ENCODE measurements around the gene AP2A1. TPM values are rescaled to one million over a fixed set of nuclear protein-coding genes. Genes with fewer than 3 reads are reported as not detected.

Gene AP2A1
- total and polyA plus RNA-seq, 9 donors, result 37.8 to 126 (median 88.1) TPM

- TF ChIP-seq POLR2A (IDR thresholded peaks at IDR 0.05) (no peak), CTCF (IDR thresholded peaks at IDR 0.05) (no peak), EP300 (IDR thresholded peaks at IDR 0.05) (no peak)
- H3K36me3 ChIP-seq, result no peaks in the 10 kb centered on the region
- H3K4me3 ChIP-seq, result peak overlapping the region; percentile 81
- WGBS, 3 donors, result 73 to 76% (median 73%) methylated on average over 20 of the region's 20 CpGs
- H3K27me3 ChIP-seq, result no peaks in the 10 kb centered on the region
- H3K27ac ChIP-seq, result peak overlapping the region in 1 of 2 donors; percentile 49
- no peaks in the 10 kb centered on the region for H3K9me3 ChIP-seq
- H3K4me1 ChIP-seq (ENCODE audit: insufficient read depth), result peaks cover 4% of the 10 kb centered on the region
- peak in 1 of 5 donors; percentile 36 for DNase-seq
- intact Hi-C loops (cut with DNase I), result loop anchor here in 2 of 4 donors (5.0 to 10.0 kb wide), 3 partner anchors 41 to 83 kb away; partner anchors contain the start of gene AP2A1 (in 1 of the 2)
Observed at GRCh38 chr19:49807904-49808675, 41.3 kb downstream of the AP2A1 start.

- intact Hi-C loops (cut with DNase I), result loop anchor here in 2 of 4 donors (5.0 to 10.0 kb wide), 3 partner anchors 41 to 84 kb away; partner anchors contain the start of gene AP2A1 (in 1 of the 2)
- Histone ChIP-seq H3K9me3 (no peaks in the 10 kb centered on the region), H3K4me3 (peak overlapping the region; percentile 81), H3K36me3 (no peaks in the 10 kb centered on the region), H3K27me3 (no peaks in the 10 kb centered on the region), H3K27ac (peak overlapping the region; percentile 72 to 86), H3K4me1 (ENCODE audit: insufficient read depth) (peaks cover 4% of the 10 kb centered on the region)
- TF ChIP-seq EP300 (IDR thresholded peaks at IDR 0.05), result no peak
- peak; percentile 74 for TF ChIP-seq POLR2A (IDR thresholded peaks at IDR 0.05)
- peak; percentile 95 to 98 (median 97) for DNase-seq
- 1 to 3% (median 2%) methylated on average over 31 of the region's 31 CpGs for WGBS, 3 donors
Observed at GRCh38 chr19:49808711-49809159, 41.9 kb downstream of the AP2A1 start.

- Histone ChIP-seq H3K36me3 (no peaks in the 10 kb centered on the region), H3K4me1 (ENCODE audit: insufficient read depth) (peaks cover 4% of the 10 kb centered on the region), H3K27ac (peak overlapping the region; percentile 72 to 86), H3K9me3 (no peaks in the 10 kb centered on the region), H3K27me3 (no peaks in the 10 kb centered on the region), H3K4me3 (peak overlapping the region; percentile 81)
- DNase-seq, result peak in 2 of 5 donors; percentile 62 to 64
- intact Hi-C loops (cut with DNase I), result loop anchor here in 2 of 4 donors (5.0 to 10.0 kb wide), 3 partner anchors 42 to 85 kb away; partner anchors contain the start of gene AP2A1 (in 1 of the 2)
- TF ChIP-seq CTCF (IDR thresholded peaks at IDR 0.05) (peak in 1 of 3 donors; percentile 21), EP300 (IDR thresholded peaks at IDR 0.05) (no peak)
- WGBS, 3 donors, result 5 to 9% (median 5%) methylated on average over 45 to 50 of the region's 50 CpGs
Observed at GRCh38 chr19:49809160-49809940, 42.5 kb downstream of the AP2A1 start.

GRCh38 chr19:49809941-49810389 lies 43.2 kb downstream of the AP2A1 start:
- Histone ChIP-seq H3K4me3 (peak overlapping the region; percentile 81), H3K4me1 (ENCODE audit: insufficient read depth) (peaks cover 4% of the 10 kb centered on the region), H3K27me3 (no peaks in the 10 kb centered on the region), H3K36me3 (no peaks in the 10 kb centered on the region), H3K9me3 (no peaks in the 10 kb centered on the region), H3K27ac (peak overlapping the region; percentile 72 to 86)
- intact Hi-C loops (cut with DNase I), result loop anchor here in 2 of 4 donors (5.0 to 10.0 kb wide), 3 partner anchors 43 to 85 kb away; partner anchors contain the start of gene AP2A1 (in 1 of the 2)
- WGBS, 3 donors, result 81 to 90% (median 89%) methylated on average over 5 of the region's 5 CpGs
- DNase-seq, result peak in 1 of 5 donors; percentile 35
- TF ChIP-seq CTCF (IDR thresholded peaks at IDR 0.05), result no peak
